MM.1S (cell line): ENCODE results near the gene LCT.

Source experiments
- DNase-seq: peaks from one replicate; pipeline ENCODE4 v3.0.0-alpha.2; 2015
- H2AFZ ChIP-seq: fragments of 300-600 bp; sonication (generic); 2 replicates; pipeline ENCODE4 v1.6.0; 2016; ENCODE audit warnings: antibody characterized with exemption, low read length
- H3F3A ChIP-seq: fragments of 300-600 bp; sonication (generic); 2 replicates; pipeline ENCODE4 v1.6.1; 2016; ENCODE audit warnings: mild to moderate bottlenecking, antibody characterized with exemption, low read length, moderate library complexity, mixed read lengths; ENCODE audit not compliant: insufficient read depth
- H3K27ac ChIP-seq: fragments of 300-600 bp; sonication (generic); 2 replicates; pipeline ENCODE4 v1.5.1; 2016; ENCODE audit warnings: mild to moderate bottlenecking, low read length
- H3K27me3 ChIP-seq: fragments of 300-600 bp; sonication (generic); replicated peaks from 2 replicates; pipeline ENCODE4 v1.6.0; 2016; ENCODE audit warnings: low read length; ENCODE audit not compliant: insufficient read depth
- H3K36me3 ChIP-seq: fragments of 300-600 bp; sonication (generic); replicated peaks from 2 replicates; pipeline ENCODE4 v1.6.1; 2016; ENCODE audit warnings: mild to moderate bottlenecking, low read length, mixed read lengths; ENCODE audit not compliant: insufficient read depth
- H3K4me1 ChIP-seq: fragments of 300-600 bp; sonication (generic); 2 replicates; pipeline ENCODE4 v1.6.1; 2016; ENCODE audit warnings: low read length, mixed read lengths
- H3K4me2 ChIP-seq: fragments of 300-600 bp; sonication (generic); 2 replicates; pipeline ENCODE4 v1.6.0; 2016; ENCODE audit warnings: low read depth, low read length
- H3K4me3 ChIP-seq: fragments of 300-600 bp; sonication (generic); 2 replicates; pipeline ENCODE4 v1.5.1; 2016; ENCODE audit warnings: low read length, mixed read lengths
- H3K79me2 ChIP-seq: fragments of 300-600 bp; sonication (generic); 2 replicates; pipeline ENCODE4 v1.6.1; 2016; ENCODE audit warnings: mixed run types, low read length, mixed read lengths
- H3K9ac ChIP-seq: fragments of 300-600 bp; sonication (generic); 2 replicates; pipeline ENCODE4 v1.6.1; 2016; ENCODE audit warnings: low read length, mixed read lengths
- H3K9me2 ChIP-seq: fragments of 300-600 bp; sonication (generic); replicated peaks from 2 replicates; pipeline ENCODE4 v1.6.1; 2016; ENCODE audit warnings: mild to moderate bottlenecking, low read length, mixed read lengths; ENCODE audit not compliant: insufficient read depth
- H3K9me3 ChIP-seq: fragments of 300-600 bp; sonication (generic); replicated peaks from 2 replicates; pipeline ENCODE4 v1.6.1; 2016; ENCODE audit warnings: mild to moderate bottlenecking, low read length, mixed read lengths; ENCODE audit not compliant: insufficient read depth
- H4K20me1 ChIP-seq: fragments of 300-600 bp; sonication (generic); 2 replicates; pipeline ENCODE4 v1.6.1; 2016; ENCODE audit warnings: mild to moderate bottlenecking, low read length, moderate library complexity, mixed read lengths; ENCODE audit not compliant: insufficient read depth
- EZH2phosphoT487 ChIP-seq: fragments of 300-600 bp; sonication (generic); IDR thresholded peaks from 2 replicates; pipeline ENCODE4 v1.6.1; 2018; ENCODE audit warnings: antibody characterized with exemption, low read length

Gene LCT

GRCh38 chr2:135740206-135740605 lies 96.8 kb downstream of the LCT start:
- no peaks in the 10 kb centered on the region for H3K36me3 ChIP-seq
- H4K20me1 ChIP-seq, result peaks cover 9% of the 10 kb centered on the region; the same call in 1 of the 2 replicates
- H3K4me1 ChIP-seq, result peaks cover 14% of the 10 kb centered on the region; the same call in 1 of the 2 replicates
- no peak overlapping the region for H3K27ac ChIP-seq
- no peak overlapping the region for H3K4me3 ChIP-seq
- H3K79me2 ChIP-seq, result peaks cover 34% of the 10 kb centered on the region
- H3K27me3 ChIP-seq, result no peaks in the 10 kb centered on the region
- no peak overlapping the region for H3K9ac ChIP-seq
- H3K4me2 ChIP-seq, result no peak overlapping the region
- no peaks in the 10 kb centered on the region for H3K9me3 ChIP-seq
- no peak for TF ChIP-seq EZH2phosphoT487
- no peak for DNase-seq
- H3K9me2 ChIP-seq, result no peaks in the 10 kb centered on the region
- H2AFZ ChIP-seq, result no peak overlapping the region
- peaks cover 18% of the 10 kb centered on the region for H3F3A ChIP-seq
